ENCODE results near the gene HMOX1.

- TF ChIP-seq CTCF (IDR thresholded peaks at IDR 0.05) (no peak), EP300 (IDR thresholded peaks at IDR 0.05) (no peak)
Observed at GRCh38 chr22:35400501-35400790, 19.6 kb downstream of the HMOX1 start.

Measured in upper lobe of left lung (tissue), 4 donors.